Measurements from ENCODE around the gene CDH20. TPM values are rescaled to one million over a fixed set of nuclear protein-coding genes. Genes with fewer than 3 reads are reported as not detected.

Gene CDH20
- total RNA-seq, 1 donor from 2014 or later, result not detected

GRCh38 chr18:61371111-61371510 is 37.9 kb downstream of the CDH20 start:
- H3K36me3 Mint-ChIP-seq (ENCODE audit: low read depth), result no peaks in the 10 kb centered on the region
- DNase-seq (ENCODE audit: low spot score), result no peak
- no peak overlapping the region for H3K27ac Mint-ChIP-seq (ENCODE audit: unreplicated experiment)
- H3K4me1 Mint-ChIP-seq (ENCODE audit: low read depth), result no peaks in the 10 kb centered on the region
- H3K4me3 Mint-ChIP-seq (ENCODE audit: unreplicated experiment), result no peak overlapping the region
- TF ChIP-seq CTCF (IDR thresholded peaks at IDR 0.05), result no peak
- peaks cover 37% of the 10 kb centered on the region for H3K27me3 Mint-ChIP-seq (ENCODE audit: low read depth)
- H3K9me3 Mint-ChIP-seq (ENCODE audit: low read depth), result no peaks in the 10 kb centered on the region

GRCh38 chr18:61379827-61380226 is 46.6 kb downstream of the CDH20 start:
- TF ChIP-seq CTCF (IDR thresholded peaks at IDR 0.05), result no peak
- peaks cover 27% of the 10 kb centered on the region for H3K27me3 Mint-ChIP-seq (ENCODE audit: low read depth)
- DNase-seq (ENCODE audit: low spot score), result no peak
- H3K27ac Mint-ChIP-seq (ENCODE audit: unreplicated experiment), result no peak overlapping the region
- H3K4me1 Mint-ChIP-seq (ENCODE audit: low read depth), result no peaks in the 10 kb centered on the region
- no peaks in the 10 kb centered on the region for H3K36me3 Mint-ChIP-seq (ENCODE audit: low read depth)
- H3K9me3 Mint-ChIP-seq (ENCODE audit: low read depth), result no peaks in the 10 kb centered on the region
- no peak overlapping the region for H3K4me3 Mint-ChIP-seq (ENCODE audit: unreplicated experiment)

GRCh38 chr18:61388010-61388409 is 54.8 kb downstream of the CDH20 start:
- Mint-ChIP-seq H3K27me3 (ENCODE audit: low read depth) (peaks cover 14% of the 10 kb centered on the region), H3K27ac (ENCODE audit: unreplicated experiment) (no peak overlapping the region), H3K4me3 (ENCODE audit: unreplicated experiment) (no peak overlapping the region), H3K9me3 (ENCODE audit: low read depth) (no peaks in the 10 kb centered on the region), H3K36me3 (ENCODE audit: low read depth) (peaks cover 3% of the 10 kb centered on the region), H3K4me1 (ENCODE audit: low read depth) (no peaks in the 10 kb centered on the region)
- no peak for DNase-seq (ENCODE audit: low spot score)
- no peak for TF ChIP-seq CTCF (IDR thresholded peaks at IDR 0.05)

- Mint-ChIP-seq H3K27me3 (ENCODE audit: low read depth) (peaks cover 9% of the 10 kb centered on the region), H3K27ac (ENCODE audit: unreplicated experiment) (no peak overlapping the region), H3K4me1 (ENCODE audit: low read depth) (peaks cover 19% of the 10 kb centered on the region), H3K4me3 (ENCODE audit: unreplicated experiment) (no peak overlapping the region), H3K9me3 (ENCODE audit: low read depth) (no peaks in the 10 kb centered on the region), H3K36me3 (ENCODE audit: low read depth) (no peaks in the 10 kb centered on the region)
- DNase-seq (ENCODE audit: low spot score), result no peak
- TF ChIP-seq CTCF (IDR thresholded peaks at IDR 0.05), result no peak
These were observed 61.8 kb downstream of the CDH20 start for GRCh38 chr18:61394983-61395382.

- peaks cover 3% of the 10 kb centered on the region for H3K27me3 Mint-ChIP-seq (ENCODE audit: low read depth)
- H3K27ac Mint-ChIP-seq (ENCODE audit: unreplicated experiment), result no peak overlapping the region
- DNase-seq (ENCODE audit: low spot score), result no peak
- TF ChIP-seq CTCF (IDR thresholded peaks at IDR 0.05), result no peak
- H3K9me3 Mint-ChIP-seq (ENCODE audit: low read depth), result no peaks in the 10 kb centered on the region
- peaks cover 31% of the 10 kb centered on the region for H3K4me1 Mint-ChIP-seq (ENCODE audit: low read depth)
- no peaks in the 10 kb centered on the region for H3K36me3 Mint-ChIP-seq (ENCODE audit: low read depth)
- H3K4me3 Mint-ChIP-seq (ENCODE audit: unreplicated experiment), result no peak overlapping the region
These were observed 64.0 kb downstream of the CDH20 start for GRCh38 chr18:61397222-61397621.

Measured in chondrocyte (in vitro differentiated cells).